K562 (cell line): ENCODE results near the gene KPNB1.

Experiments used
- ATF3 ChIP-seq, 2 experiments: fragments of 450-650 bp in 1 of 2; sonication (generic) in 1 of 2; formaldehyde crosslinking in 1 of 2; IDR thresholded peaks in 1 of 2; conservative IDR thresholded peaks in 1 of 2; 2 replicates each; pipeline versions ENCODE4 v1.6.1 to v1.8.1; 2016 to 2023; ENCODE audit warnings: mild to moderate bottlenecking in 2 of 2, moderate library complexity in 2 of 2, inconsistent platforms in 1 of 2, missing genetic modification reagents in 1 of 2
- CCAR2 ChIP-seq: fragments of 200-400 bp; formaldehyde crosslinking; IDR thresholded peaks from 2 replicates; pipeline ENCODE4 v1.6.1; 2017; ENCODE audit warnings: mild to moderate bottlenecking, low read depth, low read length
- CTCF ChIP-seq, 3 experiments: IDR thresholded peaks in 2 of 3; conservative IDR thresholded peaks in 1 of 3; 2 replicates each; pipeline ENCODE4 v1.5.1; 2011 to 2012; ENCODE audit warnings: low read length in 3 of 3, mild to moderate bottlenecking in 3 of 3, control low read depth in 2 of 3, improper control_type of control experiment in 1 of 3, inconsistent platforms in 1 of 3, low read depth in 1 of 3, mixed read lengths in 1 of 3, moderate library complexity in 1 of 3; ENCODE audit not compliant: insufficient read depth in 2 of 3
- POLR2AphosphoS5 ChIP-seq: IDR thresholded peaks from 2 replicates; pipeline ENCODE4 v1.6.1; 2011; ENCODE audit warnings: mild to moderate bottlenecking, low read depth, low read length, moderate library complexity; ENCODE audit not compliant: control insufficient read depth, insufficient read depth
- RFX1 ChIP-seq: fragments of 450-650 bp; IDR thresholded peaks from 2 replicates; pipeline ENCODE4 v1.6.1; 2016; ENCODE audit warnings: mild to moderate bottlenecking, moderate library complexity
- SMC3 ChIP-seq: conservative IDR thresholded peaks from 2 replicates; pipeline ENCODE4 v1.6.1; 2011; ENCODE audit warnings: low read depth, low read length, improper control_type of control experiment; ENCODE audit not compliant: insufficient read depth
- SNIP1 ChIP-seq: fragments of 450-650 bp; IDR thresholded peaks from 2 replicates; pipeline ENCODE4 v1.7.1; 2017; ENCODE audit warnings: low read depth, mild to moderate bottlenecking

- TF ChIP-seq SMC3 (no peak), RFX1 (no peak), CTCF (IDR thresholded peaks at IDR 0.05 in 2 of 3, conservative IDR thresholded peaks at IDR 0.05 in 1 of 3; ENCODE audit: insufficient read depth in 2 of 3, low read depth in 1 of 3, low read length in 3 of 3) (no peak), CCAR2 (no peak), ATF3 (IDR thresholded peaks at IDR 0.05) (no peak), ATF3 (CRISPR knock-in tag; conservative IDR thresholded peaks at IDR 0.05) (no peak), POLR2AphosphoS5 (no peak), SNIP1 (no peak)
Observed at GRCh38 chr17:47669081-47669480, 19.4 kb downstream of the KPNB1 start.
